GM19328 (cell line): ENCODE results near the gene RNF151.
A peak's percentile ranks its signal among the peaks of the same experiment; 100 is the strongest.

Experiments
- ATAC-seq: cut with Tn5 transposase; IDR thresholded peaks from one replicate; pipeline ENCODE4 v1.9.1; 2021; ENCODE audit warnings: mild to moderate bottlenecking, moderate library complexity; ENCODE audit not compliant: unreplicated experiment

Gene RNF151

DNA sequence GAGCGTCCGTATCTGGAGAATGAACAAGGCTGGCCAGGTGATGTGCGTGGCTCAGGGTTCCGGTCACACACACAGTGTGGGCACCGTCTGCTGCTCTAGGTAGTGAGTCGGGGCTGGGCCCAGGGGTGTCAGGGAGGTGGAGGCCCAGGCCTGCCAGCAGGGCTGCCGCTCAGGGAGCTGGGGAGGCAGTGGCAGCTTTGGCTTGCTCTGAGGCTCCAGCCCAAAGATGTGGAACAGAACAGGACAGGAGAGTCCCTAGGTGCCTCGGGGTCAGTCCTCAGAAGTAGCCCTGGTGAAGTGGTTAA lies 9.5 kb downstream of the RNF151 start:
- ATAC-seq: no peak

- ATAC-seq: no peak
Measured at GRCh38 chr16:1976951-1977874, 10.6 kb downstream of the RNF151 start.

DNA sequence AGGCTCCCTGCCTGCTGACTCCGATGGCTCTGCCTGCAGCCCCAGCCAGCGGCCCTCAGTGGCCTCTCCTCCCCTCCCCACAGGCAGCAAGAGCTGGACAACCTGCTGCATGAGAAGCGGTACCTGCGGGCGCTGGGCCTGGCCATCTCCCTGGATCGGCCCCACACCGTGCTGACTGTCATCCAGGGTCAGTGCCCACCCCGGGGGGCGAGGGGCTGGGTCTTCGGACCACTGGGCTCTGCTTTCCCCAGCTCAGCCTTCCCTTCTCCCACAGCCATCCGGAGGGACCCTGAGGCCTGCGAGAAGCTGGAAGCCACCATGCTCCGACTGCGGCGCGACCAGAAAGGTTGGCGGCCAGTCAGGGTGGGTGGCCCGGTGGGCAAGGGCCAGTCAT lies 11.2 kb downstream of the RNF151 start:
- ATAC-seq: no peak

GRCh38 chr16:1978476-1979120 lies 11.9 kb downstream of the RNF151 start:
- ATAC-seq: no peak

DNA sequence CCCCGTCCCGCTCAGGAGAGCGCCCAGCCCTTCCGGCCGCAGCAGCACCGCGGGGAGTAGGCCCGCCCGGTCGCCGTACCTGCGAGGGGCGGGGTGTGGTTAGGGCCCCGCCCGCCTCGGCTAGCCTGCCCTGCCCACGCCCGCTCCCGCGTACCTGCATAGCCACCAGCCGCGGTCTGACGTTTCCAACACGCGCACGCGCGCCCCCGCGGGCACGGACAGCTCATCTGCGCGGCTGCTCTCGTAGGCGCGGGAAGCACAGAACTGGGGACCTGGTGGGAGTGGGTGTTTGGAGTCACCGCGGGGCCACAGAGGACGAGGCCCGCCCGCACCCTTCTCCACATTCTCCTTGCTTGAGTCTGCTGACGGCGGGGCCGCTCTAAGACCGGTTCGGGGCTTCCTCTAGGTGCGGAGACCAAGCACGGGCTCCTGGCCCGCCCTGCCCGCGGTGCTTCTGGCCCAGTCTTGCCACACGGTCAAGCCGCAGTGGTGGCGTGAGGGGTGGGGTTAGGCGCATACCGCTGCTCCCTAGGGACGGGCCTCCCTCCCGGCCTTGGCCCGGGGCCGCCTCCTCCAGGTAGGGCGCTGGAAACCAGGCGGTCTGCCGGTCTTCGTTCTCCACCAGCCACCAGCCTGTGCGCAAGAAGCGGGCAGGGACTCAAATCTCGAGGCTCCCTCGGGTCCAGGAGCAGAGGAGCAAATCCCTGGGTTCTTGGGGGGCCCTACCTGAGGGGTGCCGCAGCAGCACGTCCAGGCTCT lies 12.8 kb downstream of the RNF151 start:
- no peak for ATAC-seq

DNA sequence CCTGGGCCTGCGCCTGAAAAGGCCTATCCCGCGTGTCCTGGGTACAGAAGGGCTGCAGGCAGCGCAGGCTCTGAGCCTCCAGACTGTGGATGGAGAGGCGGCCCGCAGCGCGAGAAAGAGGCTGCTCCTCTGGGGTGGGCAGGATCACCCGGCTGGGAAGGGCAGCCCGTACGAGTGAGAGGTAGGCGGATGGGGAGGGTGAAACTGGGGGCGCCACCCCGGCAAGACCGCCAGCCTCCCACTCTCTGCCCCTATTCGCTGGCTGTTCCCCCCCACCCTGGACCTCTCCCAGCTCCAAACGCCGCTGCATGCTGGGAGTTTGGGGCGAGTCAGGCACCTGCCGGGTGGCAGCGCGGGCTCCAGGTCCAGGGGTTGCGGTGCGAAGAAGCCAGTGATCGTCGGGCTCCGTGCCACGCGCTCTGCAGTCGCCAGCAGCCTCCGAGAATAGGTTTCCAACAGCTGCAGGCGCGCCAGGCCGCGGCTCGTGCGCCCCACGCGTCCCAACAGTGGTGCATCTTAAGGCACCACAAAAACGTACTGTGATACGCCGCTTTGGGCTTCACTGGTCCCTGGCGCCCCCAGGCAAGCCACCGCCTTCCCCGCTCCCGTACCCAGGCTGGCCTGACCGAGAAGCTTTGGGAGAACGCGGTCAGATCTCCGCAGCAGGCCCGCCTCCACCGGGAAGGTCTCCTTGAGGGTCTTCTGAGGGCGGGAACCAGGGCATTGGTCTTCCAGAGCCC lies 13.5 kb downstream of the RNF151 start:
- no peak for ATAC-seq

DNA sequence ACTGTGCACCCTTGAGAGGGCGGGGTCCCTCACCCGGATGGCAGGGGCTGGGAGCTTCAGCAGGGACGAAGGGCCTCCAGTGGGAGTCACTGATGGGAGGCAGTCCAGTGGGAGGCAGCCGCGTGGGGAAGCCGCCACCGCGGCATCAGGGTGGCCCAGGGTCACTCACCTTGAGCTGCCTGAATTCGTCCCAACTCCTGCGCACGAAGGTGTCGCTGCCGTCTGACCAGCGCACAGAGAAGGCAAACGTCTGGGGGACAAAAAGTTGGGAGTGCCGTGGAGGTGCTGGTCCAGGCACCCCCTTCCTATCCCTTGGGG lies 14.1 kb downstream of the RNF151 start:
- ATAC-seq: no peak

DNA sequence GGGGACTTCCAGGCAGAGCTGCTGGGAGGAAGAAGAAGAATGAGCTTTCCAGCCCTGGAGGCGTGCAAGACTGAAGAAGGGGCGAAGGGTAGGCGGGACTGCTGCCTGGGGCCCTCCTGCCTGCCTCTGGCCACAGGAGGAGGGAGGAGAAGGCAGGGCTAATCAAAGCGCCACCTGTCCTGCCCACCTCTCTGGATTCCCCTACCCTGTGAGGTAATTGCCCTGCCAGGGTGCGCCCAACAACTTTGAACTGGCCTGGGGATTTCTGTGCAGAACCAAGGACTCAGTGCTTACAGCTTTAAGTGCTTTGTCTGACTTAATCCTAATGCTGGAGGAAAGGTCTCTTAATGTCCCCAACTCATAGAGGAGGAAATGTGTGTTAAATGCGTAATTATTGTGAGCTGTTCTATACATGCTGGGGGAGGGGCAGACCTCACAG lies 14.8 kb downstream of the RNF151 start, which contains the start of gene NOXO1:
TSS of gene NOXO1 (minus strand) at position 72 of the 439 bp plus-strand sequence. CDS start 290 bp downstream, outside the sequence.
- ATAC-seq: no peak

DNA sequence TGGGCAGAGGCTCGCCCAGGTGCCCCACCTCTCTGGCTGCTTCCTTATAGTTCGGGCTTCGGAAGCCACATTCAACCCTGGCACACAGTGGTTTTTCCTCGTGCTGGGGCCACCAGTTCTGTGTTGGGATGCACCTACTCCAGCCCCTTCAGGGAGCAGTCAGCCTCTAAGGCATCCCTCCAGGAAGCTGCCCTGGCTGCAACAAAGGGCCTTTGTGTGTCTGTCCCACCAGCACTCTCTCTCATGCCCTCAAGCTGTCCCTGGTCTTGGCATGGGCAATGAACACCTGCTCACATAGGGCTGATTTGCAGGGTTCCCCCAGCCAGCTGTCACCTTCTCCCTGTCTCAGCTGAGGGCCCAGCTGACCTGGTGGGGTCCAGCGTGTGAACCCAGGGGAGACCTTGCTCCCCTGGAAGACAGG lies 15.4 kb downstream of the RNF151 start:
- ATAC-seq: no peak

- ATAC-seq: no peak
Measured at GRCh38 chr16:1982991-1983543, 16.4 kb downstream of the RNF151 start.

DNA sequence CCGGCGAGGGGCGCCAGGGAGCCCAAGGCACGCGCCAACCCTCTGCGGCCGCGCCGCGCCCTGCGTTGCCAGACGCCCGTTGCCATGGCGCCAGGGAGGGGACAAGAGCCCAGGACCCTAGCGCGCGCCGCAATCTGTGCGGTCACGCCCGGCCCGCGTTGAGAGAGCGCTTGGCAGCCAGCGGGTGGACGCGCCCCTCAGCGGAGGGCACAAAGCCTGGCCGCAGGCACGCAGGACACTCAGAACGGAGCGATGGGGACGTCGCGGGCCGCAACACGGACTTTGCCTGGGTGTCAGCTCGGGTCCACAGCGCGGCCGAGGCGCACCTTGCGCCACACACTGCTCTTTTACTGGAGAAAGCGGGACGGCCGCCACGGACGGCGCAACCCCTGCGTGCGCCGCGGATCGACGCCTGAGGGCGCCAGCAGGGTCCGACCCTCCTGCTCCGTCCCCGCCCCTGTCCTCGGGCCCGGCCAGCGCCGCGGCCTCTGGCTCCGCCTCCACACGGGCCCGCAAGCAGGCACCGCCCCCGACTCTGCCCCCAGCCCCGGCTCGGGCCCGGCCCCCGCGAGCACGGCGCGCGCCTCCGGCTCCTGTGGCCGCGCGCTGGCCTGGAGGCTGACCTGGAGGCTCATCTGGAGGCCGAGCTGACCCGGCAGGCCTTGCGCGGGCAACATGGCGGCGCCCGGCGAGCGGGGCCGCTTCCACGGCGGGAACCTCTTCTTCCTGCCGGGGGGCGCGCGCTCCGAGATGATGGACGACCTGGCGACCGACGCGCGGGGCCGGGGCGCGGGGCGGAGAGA lies 17.1 kb downstream of the RNF151 start, which contains the start of gene GFER:
TSS of gene GFER (plus strand) at position 650 of the 803 bp plus-strand sequence. CDS start at position 676, 26 bp downstream.
- peak; percentile 88 for ATAC-seq

DNA sequence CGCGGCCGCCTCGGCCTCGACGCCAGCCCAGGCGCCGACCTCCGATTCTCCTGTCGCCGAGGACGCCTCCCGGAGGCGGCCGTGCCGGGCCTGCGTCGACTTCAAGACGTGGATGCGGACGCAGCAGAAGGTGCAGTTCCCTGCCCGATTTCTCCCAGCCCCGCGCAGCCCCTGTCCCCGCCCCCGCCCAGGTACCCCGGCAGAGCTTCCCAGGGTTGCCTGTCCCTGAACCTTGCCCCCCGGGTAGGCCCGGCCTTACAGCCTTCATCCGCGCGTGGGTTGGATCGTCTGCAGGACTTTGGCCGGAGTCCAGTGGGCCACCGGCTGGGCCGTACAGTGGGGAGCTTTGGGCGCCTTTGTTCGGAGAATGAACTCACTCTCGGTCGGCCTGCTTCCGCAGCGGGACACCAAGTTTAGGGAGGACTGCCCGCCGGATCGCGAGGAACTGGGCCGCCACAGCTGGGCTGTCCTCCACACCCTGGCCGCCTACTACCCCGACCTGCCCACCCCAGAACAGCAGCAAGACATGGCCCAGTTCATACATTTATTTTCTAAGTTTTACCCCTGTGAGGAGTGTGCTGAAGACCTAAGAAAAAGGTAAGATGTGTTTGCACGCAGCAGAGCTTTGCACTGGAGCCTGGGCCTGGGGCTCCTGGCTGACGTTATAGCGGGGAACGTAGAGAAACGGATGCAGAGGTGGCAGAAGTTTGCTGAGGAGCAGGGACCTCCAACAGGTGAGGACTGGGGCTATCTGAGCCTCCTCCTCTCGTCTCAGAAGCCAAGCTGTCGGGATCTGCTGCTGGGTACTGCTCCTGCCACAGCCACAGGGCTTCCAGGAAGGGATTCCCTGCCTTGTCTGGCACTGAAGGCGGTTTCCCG lies 17.9 kb downstream of the RNF151 start:
- peak; percentile 5 for ATAC-seq

GRCh38 chr16:1985466-1986150 lies 19.0 kb downstream of the RNF151 start:
- no peak for ATAC-seq

DNA sequence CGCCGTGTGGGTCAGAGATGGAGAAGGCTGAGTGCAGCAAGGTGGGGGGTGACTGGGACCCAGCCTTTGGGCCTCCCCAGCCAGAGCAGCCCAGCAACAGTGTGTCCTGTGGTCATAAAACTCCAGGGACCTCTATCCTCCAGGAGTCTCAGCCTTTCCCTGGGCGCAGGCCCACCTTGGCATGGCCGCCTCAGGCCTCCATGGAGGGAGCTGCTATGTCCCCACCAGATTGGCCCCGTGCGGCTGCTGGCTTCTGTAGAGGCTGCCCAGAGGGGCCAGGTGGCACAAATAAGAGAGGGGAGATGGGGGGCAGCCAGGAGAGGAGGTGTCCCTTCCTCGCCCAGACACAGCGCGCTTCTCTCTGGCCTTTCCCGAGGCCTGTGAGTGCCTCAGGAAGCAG lies 20.5 kb downstream of the RNF151 start:
- no peak for ATAC-seq

DNA sequence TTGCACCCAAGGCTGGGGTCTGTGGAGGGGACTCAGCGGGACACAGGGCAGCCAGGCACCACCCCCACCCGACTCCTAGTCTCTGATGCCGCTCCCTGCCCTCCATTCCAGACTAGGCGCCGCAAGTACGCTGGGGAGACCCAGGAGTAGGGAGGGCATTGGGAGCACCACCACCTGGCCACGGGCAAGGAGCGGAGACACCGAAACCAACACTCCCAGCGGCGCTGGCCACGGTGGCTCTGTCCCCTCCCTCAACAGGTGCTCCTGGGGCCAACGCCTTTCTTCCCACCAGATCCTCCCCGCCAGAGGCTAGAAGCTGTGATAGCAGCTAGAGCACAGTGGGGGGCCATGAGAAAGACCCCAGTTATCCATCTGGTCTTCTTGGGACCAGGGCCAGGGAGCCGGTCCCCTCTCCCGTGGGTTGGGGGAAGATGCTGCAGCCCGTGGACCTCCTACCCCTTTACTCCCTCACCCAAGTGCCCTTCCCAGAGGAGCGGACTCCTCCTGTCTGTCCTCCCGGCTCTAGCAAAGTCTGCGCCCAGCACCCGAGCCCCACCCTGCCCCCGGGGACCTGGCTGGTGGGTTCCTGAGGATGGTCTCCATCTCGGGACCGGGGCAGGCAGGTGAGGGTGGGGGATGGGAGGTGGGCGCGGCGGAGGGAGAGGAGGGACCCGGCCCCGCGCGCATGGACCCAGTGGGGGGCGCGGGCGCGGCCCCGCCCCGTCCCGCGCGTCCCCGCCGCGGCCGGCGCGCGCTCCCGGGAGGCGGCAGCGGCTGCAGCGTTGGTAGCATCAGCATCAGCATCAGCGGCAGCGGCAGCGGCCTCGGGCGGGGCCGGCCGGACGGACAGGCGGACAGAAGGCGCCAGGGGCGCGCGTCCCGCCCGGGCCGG lies 22.8 kb downstream of the RNF151 start, which contains the start of gene SYNGR3:
TSS of gene SYNGR3 (plus strand) at position 762 of the 892 bp plus-strand sequence. CDS start 133 bp downstream, outside the sequence.
- no peak for ATAC-seq

DNA sequence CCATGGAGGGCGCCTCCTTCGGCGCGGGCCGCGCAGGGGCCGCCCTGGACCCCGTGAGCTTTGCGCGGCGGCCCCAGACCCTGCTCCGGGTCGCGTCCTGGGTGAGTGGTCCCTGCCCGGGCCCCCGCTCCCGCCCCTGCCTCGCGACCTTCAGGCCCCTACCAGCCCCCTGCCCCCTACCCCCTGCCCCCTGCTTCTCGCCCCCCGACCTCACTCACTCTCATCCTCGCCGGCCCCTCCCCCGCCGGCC lies 23.4 kb downstream of the RNF151 start:
- ATAC-seq: no peak
